HUDEP-2 (cell line): ENCODE data around the gene SPRY4.
"Not testable (repeated sequence)": the region's sequence is repeated elsewhere in the genome, so short reads cannot be mapped to it uniquely, and the experiment has no call there.

Source experiments
- DNase-seq, 76 experiments: peaks; one replicate each; lab custom pipeline; 2025; ENCODE audit not compliant: unreplicated experiment in 76 of 76; lab: John Stamatoyannopoulos, UW

Gene SPRY4

DNA sequence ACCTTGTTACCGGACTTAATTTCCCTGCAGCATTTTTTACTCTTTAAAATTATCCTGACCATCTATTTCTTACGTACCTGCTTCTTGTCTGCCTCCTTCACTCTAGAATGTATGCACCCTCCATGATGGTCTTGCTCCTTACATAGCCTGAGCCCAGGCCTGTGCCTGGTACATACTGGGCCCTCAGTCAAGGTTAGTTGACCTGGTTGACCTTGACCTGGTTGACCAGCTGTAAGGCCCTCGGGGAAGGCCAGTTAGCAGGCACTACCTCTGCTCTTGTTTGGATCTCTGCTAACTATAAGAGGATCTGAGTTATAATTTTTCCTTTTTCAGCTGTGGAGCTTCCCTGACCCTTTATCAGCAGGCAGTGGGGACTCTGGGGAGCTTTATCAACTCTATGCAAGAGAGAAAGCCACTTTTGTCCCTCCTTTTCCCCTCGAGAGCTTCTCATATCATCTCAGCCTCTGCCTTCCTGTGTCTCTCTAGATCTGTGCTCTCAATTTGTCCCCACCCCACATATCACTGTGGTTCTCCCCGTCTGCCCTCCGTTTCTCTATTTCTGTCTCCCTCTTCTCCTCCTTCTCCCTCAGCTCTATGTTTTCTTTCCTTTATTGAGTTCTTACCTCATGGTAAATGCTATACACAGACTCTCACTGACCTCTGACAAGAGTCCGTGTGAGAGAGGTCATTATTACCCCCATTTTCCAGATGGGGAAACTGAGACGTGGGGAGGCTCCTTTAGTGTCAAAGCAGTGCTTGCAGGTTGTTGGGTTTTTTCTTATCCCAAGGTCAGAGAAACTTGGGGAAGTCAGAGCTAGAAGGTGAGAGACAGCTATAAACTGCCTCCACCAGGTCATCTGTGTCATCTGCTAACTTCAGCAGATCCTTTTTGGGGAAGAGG, 28.6 kb downstream of the SPRY4 start:
- DNase-seq: peak in 19 of 76 experiments; percentile 3 to 46 (median 13)

GRCh38 chr5:142295084-142295758, 29.6 kb downstream of the SPRY4 start:
- no peak for DNase-seq

DNA sequence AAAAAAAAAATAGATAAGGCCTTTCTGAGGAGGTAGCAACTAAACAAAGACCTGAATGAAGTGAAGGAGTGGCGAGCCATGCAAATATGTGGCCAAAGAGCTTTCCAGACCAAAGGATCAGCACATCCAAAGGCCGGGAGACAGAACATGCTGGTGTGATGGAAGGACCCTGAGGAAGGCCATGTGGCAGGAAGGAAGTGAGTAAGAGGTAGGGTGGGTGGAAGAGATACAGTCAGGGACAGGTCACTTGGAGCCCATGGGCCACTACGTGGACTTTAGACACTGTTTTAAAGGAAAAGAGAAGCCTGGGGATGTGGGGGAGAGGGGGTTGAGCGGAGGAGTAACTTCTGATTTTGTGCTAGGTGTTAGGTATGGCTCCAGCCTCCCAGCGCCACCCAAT, 31.3 kb downstream of the SPRY4 start:
- no peak for DNase-seq

DNA sequence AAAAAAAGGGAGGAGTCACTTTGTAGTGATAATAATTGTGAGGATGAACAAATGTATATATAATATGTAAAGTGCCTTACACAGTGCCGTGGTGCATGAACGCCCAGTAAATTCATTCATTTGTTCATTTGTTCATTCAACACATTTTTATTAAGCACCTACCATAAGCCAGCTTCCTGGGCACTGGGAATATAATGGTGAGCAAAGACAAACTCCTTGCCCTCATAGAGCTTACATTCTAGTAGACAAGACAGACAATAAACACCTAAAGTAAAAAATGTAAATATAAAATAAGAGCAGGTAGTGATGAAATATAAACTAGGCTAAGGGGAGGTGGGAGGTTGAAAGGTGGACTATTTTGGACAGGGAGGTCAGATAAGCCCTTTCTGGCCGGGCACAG, 32.0 kb downstream of the SPRY4 start:
- DNase-seq: no peak

- no peak for DNase-seq
Measured at GRCh38 chr5:142292249-142292648, 32.6 kb downstream of the SPRY4 start.

DNA sequence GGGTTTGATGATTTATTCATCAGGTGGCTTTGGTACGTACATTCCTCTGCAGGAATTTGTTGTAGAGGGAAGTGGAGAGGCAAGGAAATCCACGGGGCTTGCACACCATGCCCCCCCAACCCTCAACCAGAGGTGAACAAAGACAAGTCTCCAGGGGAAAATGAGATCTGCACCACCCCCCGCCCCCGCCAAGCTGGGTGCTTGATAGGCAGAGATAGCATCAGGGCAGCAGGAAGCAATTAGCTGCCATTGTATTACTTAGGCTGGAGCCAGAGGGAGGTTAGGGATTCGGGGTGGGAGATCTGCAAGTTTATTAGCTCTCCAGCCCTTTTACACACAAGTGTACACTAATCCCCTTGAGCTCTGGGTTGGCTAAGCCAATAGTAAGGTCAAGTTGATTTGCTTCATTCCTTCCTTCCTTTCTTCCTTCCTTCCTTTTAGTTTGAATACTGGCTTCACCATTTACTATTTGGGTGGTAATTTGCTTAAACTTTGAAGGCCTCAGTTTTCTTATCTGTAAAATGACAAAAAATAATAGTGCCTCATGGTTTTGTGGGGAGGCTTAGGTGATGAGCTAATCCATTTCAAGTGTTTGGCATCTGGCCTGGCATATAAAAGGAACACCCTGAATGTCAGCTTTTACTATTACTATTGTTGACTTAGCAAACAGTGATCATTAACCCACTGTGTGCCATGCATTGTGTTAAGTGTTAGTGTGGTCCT, 34.1 kb downstream of the SPRY4 start:
- no peak for DNase-seq

DNA sequence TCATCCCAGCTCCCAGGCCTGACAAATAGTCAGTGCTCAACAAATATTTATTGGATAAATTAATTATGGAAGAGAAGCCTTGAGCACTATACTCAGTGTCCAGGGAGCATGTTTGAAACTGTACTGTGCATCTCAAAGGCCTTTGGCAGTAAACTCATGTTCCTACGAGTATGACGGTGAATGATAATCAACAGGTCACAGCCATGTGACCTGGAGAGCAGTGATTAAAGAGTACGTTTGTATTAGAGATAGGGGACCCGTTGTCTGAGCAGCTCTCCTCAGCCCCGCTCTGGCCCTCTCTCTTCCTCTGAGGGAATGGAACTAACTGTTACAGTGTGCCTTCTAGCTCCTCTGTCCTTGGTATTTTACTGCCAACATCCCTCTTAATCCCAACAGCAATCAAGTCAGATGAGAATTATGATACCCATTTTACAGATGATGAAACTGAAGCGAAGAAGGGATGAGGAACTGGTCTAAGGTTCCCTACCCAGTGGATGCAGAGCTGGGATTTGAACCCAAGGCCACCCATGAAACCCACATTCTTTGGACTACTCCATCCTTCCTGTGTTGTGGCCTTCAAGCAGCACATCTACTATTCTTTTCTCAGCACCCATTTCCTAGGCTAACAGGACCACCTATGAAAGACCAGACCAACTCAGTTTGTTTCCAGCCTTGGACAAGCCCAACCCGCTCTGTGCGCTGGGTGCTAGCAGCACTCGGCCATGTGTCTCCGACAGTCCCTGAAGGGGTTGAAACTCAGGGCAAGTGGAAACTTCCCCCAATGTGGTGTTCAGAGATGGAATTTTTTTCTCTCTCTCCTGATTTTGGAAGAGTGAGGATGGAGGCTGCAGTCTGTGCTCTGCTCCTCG, 34.9 kb downstream of the SPRY4 start:
- no peak for DNase-seq

DNA sequence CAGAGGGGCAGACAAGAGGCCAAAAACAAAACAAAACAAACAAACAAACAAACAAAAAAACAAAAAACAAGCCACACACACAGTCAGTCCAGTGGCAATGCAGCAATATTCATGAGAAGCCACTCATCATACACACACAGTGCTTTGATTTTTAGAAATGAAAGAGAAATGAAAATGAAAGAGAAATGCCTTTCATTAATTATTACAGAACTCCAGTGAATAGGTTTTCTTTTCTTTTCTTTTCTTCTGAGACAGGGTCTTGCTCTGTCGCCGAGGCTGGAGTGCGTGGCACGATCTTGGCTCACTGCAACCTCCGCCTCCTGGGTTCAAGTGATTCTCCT, 36.9 kb downstream of the SPRY4 start:
- no peak for DNase-seq

GRCh38 chr5:142287096-142287972, 37.5 kb downstream of the SPRY4 start:
- no peak for DNase-seq

DNA sequence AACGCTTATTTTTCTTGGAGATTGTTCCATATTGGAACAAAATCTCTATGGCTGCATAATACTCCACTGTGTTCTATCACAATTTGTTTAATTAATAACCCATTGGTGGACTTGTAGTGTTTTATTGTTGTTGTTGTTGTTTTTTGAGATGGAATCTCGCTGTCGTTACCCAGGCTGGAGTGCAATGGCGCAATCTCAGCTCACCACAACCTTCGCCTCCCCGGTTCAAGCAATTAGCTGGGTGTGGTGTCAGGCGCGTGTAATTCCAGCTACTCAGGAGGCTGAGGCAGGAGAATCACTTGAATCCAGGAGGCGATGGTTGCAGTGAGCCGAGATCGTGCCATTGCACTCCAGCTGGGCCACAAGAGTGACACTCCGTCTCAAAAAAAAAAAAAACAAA, 38.7 kb downstream of the SPRY4 start:
- DNase-seq: no peak

- DNase-seq: no peak
Measured at GRCh38 chr5:142283304-142283703, 41.5 kb downstream of the SPRY4 start.

DNA sequence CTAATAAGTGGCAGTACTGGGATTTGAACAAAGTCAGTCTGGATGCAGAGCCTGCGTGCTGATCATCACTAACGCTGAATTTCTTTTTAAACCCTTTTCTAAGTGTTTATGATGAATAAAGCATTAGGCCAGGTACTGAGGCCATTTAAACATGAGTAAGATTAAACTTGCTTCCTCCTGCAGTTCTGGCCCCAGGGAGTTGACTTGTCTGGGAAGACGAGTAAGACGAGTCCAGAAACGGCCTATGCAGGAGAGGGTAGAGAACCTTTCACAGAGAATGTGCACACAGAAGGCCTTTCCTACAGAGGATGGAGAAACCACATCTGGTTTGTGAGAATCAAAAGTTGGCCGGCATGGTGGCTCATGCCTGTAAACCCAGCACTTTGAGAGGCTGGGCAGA, 42.9 kb downstream of the SPRY4 start:
- DNase-seq: no peak

- no peak for DNase-seq
Measured at GRCh38 chr5:142281008-142281367, 43.8 kb downstream of the SPRY4 start.

DNA sequence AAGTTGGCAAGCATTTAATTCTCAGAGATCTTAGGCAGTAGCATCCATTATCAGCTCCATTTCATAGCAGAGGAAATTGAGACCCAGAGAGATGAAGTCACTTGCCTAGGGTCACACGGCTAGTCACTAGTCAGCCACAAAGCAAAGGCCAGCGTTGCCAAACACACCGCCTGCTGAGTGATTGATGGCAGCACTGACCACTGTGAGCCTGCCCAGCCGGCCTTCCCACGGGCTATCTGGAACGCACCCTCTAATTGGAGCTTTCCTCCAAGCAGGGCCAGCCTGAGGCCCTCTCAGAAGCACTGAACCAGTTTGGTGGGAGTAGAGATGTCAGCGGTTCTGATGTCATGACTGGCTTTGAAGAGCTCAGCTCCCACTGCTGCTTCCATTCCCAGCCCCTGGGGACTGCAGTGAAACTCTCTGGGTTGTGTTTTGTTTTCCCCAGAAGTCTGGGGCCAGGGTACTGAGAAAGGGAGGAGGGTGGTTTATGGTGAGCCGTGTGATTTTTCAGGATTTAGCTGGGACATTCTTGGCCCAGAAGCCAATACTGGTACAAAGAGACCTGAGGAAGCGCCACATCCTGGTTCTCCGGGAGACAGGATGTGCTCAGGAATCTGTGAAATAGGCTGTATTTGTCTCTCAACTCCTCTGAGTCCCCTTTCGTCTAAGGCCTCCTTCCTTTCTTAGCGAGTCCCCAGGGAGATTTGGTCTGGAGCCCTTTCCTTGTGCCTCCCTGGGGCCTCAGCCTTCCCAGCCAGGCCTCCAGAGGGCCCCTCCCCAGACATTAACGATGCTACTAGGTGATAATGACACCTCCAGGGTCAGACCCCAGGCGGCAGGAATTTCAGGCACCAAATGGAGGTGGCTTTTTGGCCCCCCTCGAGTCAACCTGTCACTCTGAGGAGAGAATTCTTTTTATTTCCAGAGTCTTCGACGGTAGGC, 44.5 kb downstream of the SPRY4 start:
- no peak for DNase-seq

DNA sequence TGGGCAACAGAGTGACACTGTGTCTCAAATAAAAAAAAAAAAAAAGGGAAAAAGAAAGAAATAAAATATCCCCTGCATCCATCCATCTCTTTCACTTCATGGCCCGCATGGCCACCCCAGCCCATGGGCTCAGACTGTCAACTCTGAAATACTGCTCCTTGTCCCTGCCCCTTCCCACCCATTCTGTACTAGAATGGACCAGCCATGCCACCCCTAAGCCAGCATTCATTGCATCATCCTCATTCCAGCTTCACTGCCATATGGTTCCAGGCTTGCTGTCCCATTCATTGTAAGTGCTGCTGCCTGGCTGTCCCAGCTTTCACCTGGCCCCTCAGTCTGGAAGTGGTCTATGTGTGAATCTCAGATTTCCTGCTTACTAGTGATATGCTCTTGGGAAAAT, 46.2 kb downstream of the SPRY4 start:
- DNase-seq: no peak

DNA sequence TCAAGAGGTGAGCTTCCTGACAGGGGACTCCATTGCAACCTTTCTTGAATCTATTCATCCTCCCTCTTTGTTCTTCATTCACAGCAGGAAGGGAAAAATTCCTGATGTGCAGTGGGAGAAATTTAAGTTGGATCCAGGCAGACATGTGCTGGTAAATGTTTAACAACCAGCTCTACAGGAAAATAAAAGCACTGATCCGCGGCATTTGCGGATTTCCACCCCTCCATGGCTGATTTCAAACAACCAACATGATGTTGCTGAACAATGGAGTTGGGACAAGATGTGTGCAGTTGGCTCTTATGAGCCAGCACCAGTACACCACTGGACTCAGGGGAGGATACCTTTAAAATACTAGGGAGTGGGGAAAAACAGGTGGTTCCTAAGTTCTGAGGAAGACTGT, 47.0 kb downstream of the SPRY4 start:
- no peak for DNase-seq

DNA sequence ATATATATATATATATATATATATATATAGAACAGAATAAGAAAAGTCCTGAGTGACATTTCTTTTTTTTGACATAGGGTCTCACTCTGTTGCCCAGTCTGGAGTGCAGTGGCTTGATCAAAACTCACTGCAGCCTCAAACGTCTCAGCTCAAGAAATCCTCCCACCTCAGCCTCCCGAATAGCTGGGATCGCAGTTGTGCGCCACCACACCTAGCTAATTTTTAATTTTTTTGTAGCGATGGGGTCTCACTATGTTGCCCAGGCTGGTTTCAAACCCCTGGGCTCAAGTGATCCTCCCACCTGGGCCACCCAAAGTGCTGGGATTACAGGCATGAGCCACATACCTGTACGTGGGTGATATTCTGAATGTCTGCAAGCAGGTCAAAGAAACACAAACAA, 48.3 kb downstream of the SPRY4 start:
- no peak for DNase-seq

- no peak for DNase-seq
Measured at GRCh38 chr5:142275496-142275895, 49.3 kb downstream of the SPRY4 start.

GRCh38 chr5:142272596-142272995, 52.2 kb downstream of the SPRY4 start:
- not testable (repeated sequence) for DNase-seq
